GM10248 (cell line): ENCODE results near the gene NSMCE1.
"Not testable (repeated sequence)": the region's sequence is repeated elsewhere in the genome, so short reads cannot be mapped to it uniquely, and the experiment has no call there.

Source experiments
- CTCF ChIA-PET: fragments of 300-600 bp; sonication (Branson Sonifier 250); formaldehyde crosslinking; extraction: SDS; loops from one replicate; lab custom pipeline; 2021; ENCODE audit warnings: antibody characterized with exemption; lab: Yijun Ruan, JAX
- POLR2A ChIA-PET: fragments of 350-650 bp; sonication (Branson Sonifier 250); formaldehyde crosslinking; extraction: SDS; loops from one replicate; lab custom pipeline; 2020; ENCODE audit warnings: antibody characterized with exemption; lab: Yijun Ruan, JAX
- DNase-seq: peaks from one replicate; pipeline ENCODE4 v3.0.0; 2012; ENCODE audit errors: extremely low spot score
- TF ChIP-seq, protein P1 (sequence below): IDR thresholded peaks from 2 replicates; pipeline ENCODE4 v1.5.1; 2012; ENCODE audit warnings: mild to moderate bottlenecking, low read depth; ENCODE audit errors: extremely low read depth, missing control alignments, control extremely low read depth

The NSMCE1 gene

DNA sequence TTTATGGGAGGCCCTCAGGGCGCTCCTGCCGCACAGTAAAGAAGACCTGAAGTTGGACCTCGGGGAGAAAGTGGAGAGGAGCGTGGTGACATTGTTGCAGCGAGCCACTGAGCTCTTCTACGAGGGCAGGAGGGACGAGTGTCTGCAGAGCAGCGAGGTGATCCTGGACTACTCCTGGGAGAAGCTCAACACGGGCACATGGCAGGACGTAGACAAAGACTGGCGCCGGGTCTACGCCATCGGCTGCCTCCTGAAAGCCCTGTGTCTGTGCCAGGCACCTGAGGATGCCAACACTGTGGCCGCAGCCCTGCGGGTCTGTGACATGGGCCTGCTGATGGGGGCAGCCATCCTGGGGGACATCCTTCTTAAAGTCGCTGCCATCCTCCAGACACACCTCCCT lies 58.4 kb downstream of the NSMCE1 start:
- ChIA-PET CTCF (interaction anchor here (1.1 to 2.0 kb wide), 4 partner anchors 11 to 221 kb away, joined by 3 to 10 read pairs (median 5); no protein-coding TSS in a partner anchor), POLR2A (no interaction called here)
- TF ChIP-seq, protein P1, sequence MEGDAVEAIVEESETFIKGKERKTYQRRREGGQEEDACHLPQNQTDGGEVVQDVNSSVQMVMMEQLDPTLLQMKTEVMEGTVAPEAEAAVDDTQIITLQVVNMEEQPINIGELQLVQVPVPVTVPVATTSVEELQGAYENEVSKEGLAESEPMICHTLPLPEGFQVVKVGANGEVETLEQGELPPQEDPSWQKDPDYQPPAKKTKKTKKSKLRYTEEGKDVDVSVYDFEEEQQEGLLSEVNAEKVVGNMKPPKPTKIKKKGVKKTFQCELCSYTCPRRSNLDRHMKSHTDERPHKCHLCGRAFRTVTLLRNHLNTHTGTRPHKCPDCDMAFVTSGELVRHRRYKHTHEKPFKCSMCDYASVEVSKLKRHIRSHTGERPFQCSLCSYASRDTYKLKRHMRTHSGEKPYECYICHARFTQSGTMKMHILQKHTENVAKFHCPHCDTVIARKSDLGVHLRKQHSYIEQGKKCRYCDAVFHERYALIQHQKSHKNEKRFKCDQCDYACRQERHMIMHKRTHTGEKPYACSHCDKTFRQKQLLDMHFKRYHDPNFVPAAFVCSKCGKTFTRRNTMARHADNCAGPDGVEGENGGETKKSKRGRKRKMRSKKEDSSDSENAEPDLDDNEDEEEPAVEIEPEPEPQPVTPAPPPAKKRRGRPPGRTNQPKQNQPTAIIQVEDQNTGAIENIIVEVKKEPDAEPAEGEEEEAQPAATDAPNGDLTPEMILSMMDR: no peak
- no peak for DNase-seq

- ChIA-PET CTCF (interaction anchor here (0.6 to 2.0 kb wide), 5 partner anchors 12 to 222 kb away, joined by 3 to 10 read pairs (median 4); no protein-coding TSS in a partner anchor), POLR2A (no interaction called here)
- DNase-seq: no peak
- TF ChIP-seq, protein P1: no peak
These were observed 59.0 kb downstream of the NSMCE1 start for GRCh38 chr16:27209591-27209990.

DNA sequence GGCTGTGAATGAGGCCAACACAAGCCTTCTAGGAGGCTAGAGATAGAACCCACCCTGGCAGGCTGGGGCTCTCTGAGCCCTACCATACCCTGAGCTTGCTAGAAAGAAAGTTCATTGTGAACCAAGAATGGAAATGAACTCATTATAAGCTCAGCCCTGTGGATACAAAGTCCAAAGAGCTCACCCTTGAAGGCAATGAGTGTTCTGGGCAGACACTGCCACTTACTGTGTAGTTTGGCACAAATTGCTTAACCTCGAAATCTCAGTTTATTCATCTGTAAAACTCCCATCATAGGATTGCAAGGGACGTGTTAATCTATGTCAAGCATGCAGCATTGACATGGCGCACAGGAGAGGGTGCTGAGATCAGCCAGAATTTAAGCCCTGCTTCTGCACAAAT lies 59.8 kb downstream of the NSMCE1 start:
- ChIA-PET CTCF (interaction anchor here (1.1 to 2.0 kb wide), 2 partner anchors 26 to 222 kb away, joined by 3 to 10 read pairs; no protein-coding TSS in a partner anchor), POLR2A (no interaction called here)
- DNase-seq: no peak
- TF ChIP-seq, protein P1: no peak

DNA sequence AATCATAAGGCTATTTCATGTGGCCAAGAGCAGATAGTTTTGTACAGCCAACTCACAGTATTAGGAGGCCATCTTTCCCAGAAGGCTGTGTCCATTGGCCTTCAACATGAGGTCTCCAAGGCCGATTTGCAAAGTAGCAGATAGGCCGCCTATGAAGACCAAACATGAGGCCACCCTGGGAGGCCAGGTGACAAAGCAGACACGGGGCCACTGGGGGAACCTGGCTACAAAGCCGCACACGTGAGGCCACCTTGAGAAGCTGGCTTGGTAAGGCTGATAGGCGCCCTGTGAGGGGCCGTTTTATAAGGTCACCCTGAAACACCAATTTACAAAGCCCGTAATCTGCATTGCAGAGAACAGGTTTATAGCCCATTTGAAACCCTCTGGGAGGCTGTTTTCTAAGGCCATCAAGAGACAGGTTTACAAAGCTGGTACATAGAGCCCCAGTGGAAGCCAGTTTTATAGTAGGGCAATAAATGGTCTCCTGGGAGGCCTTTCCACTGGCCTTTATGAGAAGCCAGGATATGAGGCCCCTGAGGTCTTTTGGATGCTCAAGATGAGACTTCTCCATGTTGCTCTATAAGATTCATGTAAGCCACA lies 60.4 kb downstream of the NSMCE1 start:
- no peak for DNase-seq
- POLR2A ChIA-PET: no interaction called here
- CTCF ChIA-PET: interaction anchor here (2.0 kb wide), 1 partner anchor 27 kb away, joined by 10 read pairs; no protein-coding TSS in a partner anchor
- TF ChIP-seq, protein P1: no peak

DNA sequence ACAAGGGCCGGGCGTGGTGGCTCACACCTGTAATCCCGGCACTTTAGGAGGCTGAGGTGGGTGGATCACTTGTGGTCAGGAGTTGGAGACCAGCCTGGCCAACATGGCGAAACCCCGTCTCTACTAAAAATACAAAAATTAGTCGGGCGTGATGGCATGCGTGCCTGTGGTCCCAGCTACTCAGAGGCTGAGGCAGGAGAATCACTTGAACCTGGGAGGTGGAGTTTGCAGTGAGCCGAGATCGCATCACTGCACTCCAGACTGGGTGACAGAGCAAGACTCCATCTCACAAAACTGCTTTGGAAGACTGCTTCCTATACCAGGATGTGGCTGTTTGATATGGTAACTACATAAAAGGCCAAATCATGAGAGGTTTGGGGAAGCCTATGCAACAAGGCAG lies 61.5 kb downstream of the NSMCE1 start:
- DNase-seq, POLR2A ChIA-PET: not testable (repeated sequence)
- CTCF ChIA-PET: interaction anchor here (1.3 kb wide), 1 partner anchor 24 kb away, joined by 3 read pairs; no protein-coding TSS in a partner anchor

- ChIA-PET CTCF (interaction anchor here (0.7 to 4.6 kb wide), 4 partner anchors 20 to 30 kb away, joined by 3 to 31 read pairs (median 4); no protein-coding TSS in a partner anchor), POLR2A (no interaction called here)
- DNase-seq: no peak
- TF ChIP-seq, protein P1: no peak
These were observed 63.0 kb downstream of the NSMCE1 start for GRCh38 chr16:27205423-27206065.
